OCI-LY3 (cell line): ENCODE measurements around the gene KCTD16.

Experiments
- H2AFZ ChIP-seq: fragments of 200-600, 300-600 bp; shearing (Covaris generic); 2 replicates; pipeline ENCODE4 v1.6.0; 2014; ENCODE audit warnings: antibody characterized with exemption, low read depth, low read length
- H3K27ac ChIP-seq: fragments of 200-600, 300-600 bp; sonication (generic); 2 replicates; pipeline ENCODE4 v1.5.1; 2014; ENCODE audit warnings: mild to moderate bottlenecking, low read length, moderate library complexity, mixed read lengths
- H3K27me3 ChIP-seq: fragments of 200-600, 300-600 bp; sonication (generic); 2 replicates; pipeline ENCODE4 v1.6.1; 2014; ENCODE audit warnings: low read depth, low read length, mixed read lengths
- H3K36me3 ChIP-seq: fragments of 200-600, 300-600 bp; sonication (generic); replicated peaks from 2 replicates; pipeline ENCODE3; 2014; ENCODE audit warnings: low read depth, low read length, mixed read lengths
- H3K4me1 ChIP-seq: fragments of 300-600, 200-600 bp; sonication (generic); 2 replicates; pipeline ENCODE4 v1.6.1; 2014; ENCODE audit warnings: low read length, mixed read lengths
- H3K4me2 ChIP-seq: fragments of 200-600, 300-600 bp; sonication (generic); 2 replicates; pipeline ENCODE4 v1.6.1; 2014; ENCODE audit warnings: low read length, mixed read lengths
- H3K4me3 ChIP-seq: fragments of 300-600, 200-600 bp; sonication (generic); 2 replicates; pipeline ENCODE4 v1.5.1; 2014; ENCODE audit warnings: antibody characterized with exemption, mild to moderate bottlenecking, low read length, moderate library complexity
- H3K79me2 ChIP-seq: fragments of 300-600, 200-600 bp; shearing (Covaris generic); 2 replicates; pipeline ENCODE4 v1.6.1; 2014; ENCODE audit warnings: mild to moderate bottlenecking, low read length, mixed read lengths
- H3K9ac ChIP-seq: fragments of 300-600, 200-600 bp; shearing (Covaris generic); 2 replicates; pipeline ENCODE4 v1.6.0; 2014; ENCODE audit warnings: mild to moderate bottlenecking, low read length, moderate library complexity
- H3K9me3 ChIP-seq: fragments of 200-600, 300-600 bp; shearing (Covaris generic); 2 replicates; pipeline ENCODE4 v1.6.1; 2014; ENCODE audit warnings: low read length, mixed read lengths; ENCODE audit not compliant: insufficient read depth
- H4K20me1 ChIP-seq: fragments of 200-600, 300-600 bp; sonication (generic); 2 replicates; pipeline ENCODE4 v1.6.1; 2016; ENCODE audit warnings: low read length, mixed read lengths; ENCODE audit not compliant: insufficient read depth
- EZH2phosphoT487 ChIP-seq: fragments of 200-600 bp; shearing (Covaris generic); IDR thresholded peaks from 2 replicates; pipeline ENCODE4 v1.6.1; 2018; ENCODE audit warnings: antibody characterized with exemption, mixed run types, low read depth
- TF ChIP-seq, protein P1 (sequence below): fragments of 200-600, 300-600 bp; sonication (generic); IDR thresholded peaks from 2 replicates; pipeline ENCODE4 v1.5.1; 2014; ENCODE audit warnings: antibody characterized with exemption, low read length, low read depth

KCTD16 gene

DNA sequence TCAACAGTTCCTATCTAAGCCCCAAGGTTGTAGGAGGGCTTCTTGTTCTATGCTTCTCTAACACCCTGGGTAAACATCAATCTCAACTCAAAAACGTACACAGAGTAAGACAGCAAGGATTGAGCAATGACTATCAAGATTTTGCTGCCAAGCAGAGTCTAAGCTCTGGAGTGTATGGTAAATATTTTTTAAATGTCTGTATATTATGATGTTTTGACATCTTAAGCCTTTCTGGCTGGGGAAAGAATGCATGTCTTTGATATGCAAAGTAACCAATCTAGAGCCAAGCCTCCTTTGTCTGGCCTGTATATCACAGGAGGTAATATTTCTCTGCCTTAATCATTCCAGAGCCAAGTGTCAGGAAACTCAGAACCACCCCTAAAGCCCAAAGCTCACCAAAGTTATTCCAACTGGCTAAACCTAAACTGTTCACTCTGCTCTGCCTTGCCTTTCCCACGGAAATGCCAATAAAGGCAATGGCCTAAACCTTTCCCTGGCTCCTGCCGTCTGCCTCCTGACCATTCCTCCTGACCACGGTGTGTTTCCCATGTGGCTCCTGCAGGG lies 45.4 kb upstream of the KCTD16 start:
- Histone ChIP-seq H4K20me1 (no peaks in the 10 kb centered on the region), H3K36me3 (no peaks in the 10 kb centered on the region), H3K4me2 (no peak overlapping the region), H3K27me3 (no peaks in the 10 kb centered on the region), H3K27ac (no peak overlapping the region), H3K79me2 (no peaks in the 10 kb centered on the region), H3K4me1 (no peaks in the 10 kb centered on the region), H3K9me3 (no peaks in the 10 kb centered on the region), H2AFZ (no peak overlapping the region), H3K4me3 (no peak overlapping the region), H3K9ac (no peak overlapping the region)
- no peak for TF ChIP-seq EZH2phosphoT487
- TF ChIP-seq, protein P1, sequence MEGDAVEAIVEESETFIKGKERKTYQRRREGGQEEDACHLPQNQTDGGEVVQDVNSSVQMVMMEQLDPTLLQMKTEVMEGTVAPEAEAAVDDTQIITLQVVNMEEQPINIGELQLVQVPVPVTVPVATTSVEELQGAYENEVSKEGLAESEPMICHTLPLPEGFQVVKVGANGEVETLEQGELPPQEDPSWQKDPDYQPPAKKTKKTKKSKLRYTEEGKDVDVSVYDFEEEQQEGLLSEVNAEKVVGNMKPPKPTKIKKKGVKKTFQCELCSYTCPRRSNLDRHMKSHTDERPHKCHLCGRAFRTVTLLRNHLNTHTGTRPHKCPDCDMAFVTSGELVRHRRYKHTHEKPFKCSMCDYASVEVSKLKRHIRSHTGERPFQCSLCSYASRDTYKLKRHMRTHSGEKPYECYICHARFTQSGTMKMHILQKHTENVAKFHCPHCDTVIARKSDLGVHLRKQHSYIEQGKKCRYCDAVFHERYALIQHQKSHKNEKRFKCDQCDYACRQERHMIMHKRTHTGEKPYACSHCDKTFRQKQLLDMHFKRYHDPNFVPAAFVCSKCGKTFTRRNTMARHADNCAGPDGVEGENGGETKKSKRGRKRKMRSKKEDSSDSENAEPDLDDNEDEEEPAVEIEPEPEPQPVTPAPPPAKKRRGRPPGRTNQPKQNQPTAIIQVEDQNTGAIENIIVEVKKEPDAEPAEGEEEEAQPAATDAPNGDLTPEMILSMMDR: no peak

DNA sequence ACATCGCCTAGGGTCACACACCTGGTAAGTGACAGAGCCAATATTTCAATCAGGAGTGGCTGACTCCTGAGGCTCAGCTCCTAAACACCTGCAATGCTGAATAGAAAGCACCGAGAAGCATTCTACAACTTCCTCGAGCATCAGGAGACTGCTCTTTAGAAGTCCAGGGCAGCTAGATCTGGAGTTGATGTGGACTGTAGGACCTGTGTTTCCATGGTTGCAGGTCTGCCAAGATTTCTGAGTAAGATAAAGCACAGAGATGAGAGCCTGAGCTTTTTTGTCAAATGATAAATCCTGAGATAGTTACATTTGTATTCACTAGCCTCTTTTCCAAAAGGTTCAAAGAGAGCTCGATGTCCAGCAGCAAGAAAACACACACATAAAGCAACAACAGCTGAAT lies 44.0 kb upstream of the KCTD16 start:
- H3K9me3 ChIP-seq: no peaks in the 10 kb centered on the region
- no peaks in the 10 kb centered on the region for H3K79me2 ChIP-seq
- H3K36me3 ChIP-seq: no peaks in the 10 kb centered on the region
- no peaks in the 10 kb centered on the region for H4K20me1 ChIP-seq
- H3K4me1 ChIP-seq: no peaks in the 10 kb centered on the region
- H3K4me2 ChIP-seq: no peak overlapping the region
- H3K9ac ChIP-seq: no peak overlapping the region
- H3K4me3 ChIP-seq: no peak overlapping the region
- no peak overlapping the region for H3K27ac ChIP-seq
- H3K27me3 ChIP-seq: no peaks in the 10 kb centered on the region
- H2AFZ ChIP-seq: no peak overlapping the region
- TF ChIP-seq EZH2phosphoT487: no peak
- TF ChIP-seq, protein P1: no peak

DNA sequence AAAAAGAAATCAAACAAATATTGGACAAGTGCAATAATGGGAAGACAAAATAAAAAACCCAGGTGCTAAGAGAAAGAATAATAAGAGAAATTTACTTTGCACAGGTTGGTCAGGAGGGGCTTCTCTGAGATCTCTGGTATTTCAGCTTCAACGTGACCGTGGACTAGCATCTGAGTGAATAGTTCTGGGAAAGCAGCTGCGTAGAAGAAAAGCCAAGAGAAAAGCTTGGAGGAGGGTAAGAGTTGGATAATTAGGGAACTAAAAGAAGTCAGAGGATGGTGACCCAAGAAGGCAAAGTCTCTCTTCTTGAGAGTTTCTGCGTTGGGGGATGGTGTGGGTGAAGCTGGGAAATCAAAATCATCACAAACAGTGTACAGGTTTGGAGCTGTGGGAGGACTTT lies 41.8 kb upstream of the KCTD16 start:
- no peak overlapping the region for H3K9ac ChIP-seq

DNA sequence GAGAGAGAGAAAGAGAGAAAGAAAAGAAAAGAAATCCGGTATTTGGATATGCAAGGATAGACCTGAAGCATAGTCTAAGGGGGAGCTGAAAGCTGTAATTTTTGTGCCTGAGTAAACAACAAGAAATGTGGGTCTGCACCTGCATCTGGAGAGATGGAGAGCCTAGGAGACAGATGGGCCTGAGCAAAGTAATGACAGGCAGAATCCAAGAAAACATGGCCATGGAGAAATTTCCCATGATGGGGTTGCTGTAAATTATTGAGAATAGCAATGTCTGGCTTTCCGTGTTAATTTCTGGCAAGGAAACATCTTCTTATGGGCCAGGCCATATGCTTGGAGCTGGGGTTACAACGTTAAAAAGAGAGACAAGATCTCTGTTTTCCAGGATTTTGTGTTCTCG lies 40.4 kb upstream of the KCTD16 start:
- Histone ChIP-seq H3K27ac (no peak overlapping the region), H3K4me3 (no peak overlapping the region), H4K20me1 (no peaks in the 10 kb centered on the region), H3K9me3 (no peaks in the 10 kb centered on the region), H3K79me2 (no peaks in the 10 kb centered on the region), H3K4me2 (no peak overlapping the region), H3K27me3 (no peaks in the 10 kb centered on the region), H2AFZ (no peak overlapping the region), H3K4me1 (no peaks in the 10 kb centered on the region), H3K36me3 (no peaks in the 10 kb centered on the region), H3K9ac (no peak overlapping the region)
- TF ChIP-seq, protein P1: no peak
- no peak for TF ChIP-seq EZH2phosphoT487

More for the DNA sequence above, 41.8 kb upstream of the KCTD16 start:
- Histone ChIP-seq H3K36me3 (no peaks in the 10 kb centered on the region), H3K27me3 (no peaks in the 10 kb centered on the region), H3K4me1 (no peaks in the 10 kb centered on the region), H3K27ac (no peak overlapping the region), H2AFZ (no peak overlapping the region), H3K9me3 (no peaks in the 10 kb centered on the region), H4K20me1 (no peaks in the 10 kb centered on the region), H3K4me2 (no peak overlapping the region), H3K79me2 (no peaks in the 10 kb centered on the region), H3K4me3 (no peak overlapping the region)
- TF ChIP-seq EZH2phosphoT487: no peak
- TF ChIP-seq, protein P1: no peak
